ENCODE measurements around the gene KLF11. TPM values are rescaled to one million over a fixed set of nuclear protein-coding genes. Genes with fewer than 3 reads are reported as not detected.

The KLF11 gene
- total and polyA plus RNA-seq, 10 donors: 5.4 to 46.1 (median 30.1) TPM

GRCh38 chr2:10016001-10016801 lies 27.1 kb upstream of the KLF11 start:
- 91 to 96% (median 95%) methylated on average over 35 of the region's 35 CpGs for WGBS, 5 donors
- H3K4me1 ChIP-seq: peaks cover 0 to 20% (median 11%) of the 10 kb centered on the region in 6 donors
- no peak overlapping the region for H3K4me3 ChIP-seq
- no peaks in the 10 kb centered on the region for H3K36me3 ChIP-seq
- TF ChIP-seq POLR2A (IDR thresholded peaks at IDR 0.05): no peak
- no peak for TF ChIP-seq CTCF (IDR thresholded peaks at IDR 0.05 in 8 of 11, conservative IDR thresholded peaks at IDR 0.05 in 3 of 11)
- no peak for TF ChIP-seq POLR2AphosphoS5 (IDR thresholded peaks at IDR 0.05)
- H3K9me3 ChIP-seq: peaks cover 0 to 14% (median 5%) of the 10 kb centered on the region in 8 donors
- no peak overlapping the region for H3K27ac ChIP-seq
- no peaks in the 10 kb centered on the region for H3K27me3 ChIP-seq (replicated peaks in 1 of 7)
- DNase-seq: peak; percentile 59
- intact Hi-C loops (cut with DNase I; ENCODE audit: low total_unique reads): no loop called here

- peaks cover 0 to 20% (median 11%) of the 10 kb centered on the region in 6 donors for H3K4me1 ChIP-seq
- H3K36me3 ChIP-seq: no peaks in the 10 kb centered on the region
- H3K9me3 ChIP-seq: peaks cover 0 to 14% (median 5%) of the 10 kb centered on the region in 8 donors
- intact Hi-C loops (cut with DNase I; ENCODE audit: low total_unique reads): no loop called here
- peak; percentile 59 for DNase-seq
- WGBS, 5 donors: 82 to 94% (median 90%) methylated on average over 8 of the region's 8 CpGs
- H3K27ac ChIP-seq: no peak overlapping the region
- H3K27me3 ChIP-seq (replicated peaks in 1 of 7): no peaks in the 10 kb centered on the region
- TF ChIP-seq CTCF (IDR thresholded peaks at IDR 0.05 in 8 of 11, conservative IDR thresholded peaks at IDR 0.05 in 3 of 11): no peak
- no peak for TF ChIP-seq POLR2A (IDR thresholded peaks at IDR 0.05)
- TF ChIP-seq POLR2AphosphoS5 (IDR thresholded peaks at IDR 0.05): no peak
- H3K4me3 ChIP-seq: no peak overlapping the region
Measured at GRCh38 chr2:10016802-10017258, 26.5 kb upstream of the KLF11 start.

- TF ChIP-seq CTCF (IDR thresholded peaks at IDR 0.05 in 8 of 11, conservative IDR thresholded peaks at IDR 0.05 in 3 of 11) (no peak), POLR2AphosphoS5 (IDR thresholded peaks at IDR 0.05) (no peak), POLR2A (IDR thresholded peaks at IDR 0.05) (no peak)
- no peak overlapping the region for H3K4me3 ChIP-seq
- H3K9me3 ChIP-seq: peaks cover 0 to 14% (median 5%) of the 10 kb centered on the region in 8 donors
- peaks cover 0 to 20% (median 11%) of the 10 kb centered on the region in 6 donors for H3K4me1 ChIP-seq
- WGBS, 5 donors: 92 to 96% (median 93%) methylated on average over 5 of the region's 5 CpGs
- H3K36me3 ChIP-seq: no peaks in the 10 kb centered on the region
- intact Hi-C loops (cut with DNase I; ENCODE audit: low total_unique reads): no loop called here
- no peaks in the 10 kb centered on the region for H3K27me3 ChIP-seq (replicated peaks in 1 of 7)
- DNase-seq: no peak
- H3K27ac ChIP-seq: no peak overlapping the region
Measured at GRCh38 chr2:10017313-10017941, 25.9 kb upstream of the KLF11 start.

- WGBS, 5 donors: 39 to 76% (median 60%) methylated on average over 8 of the region's 8 CpGs
- DNase-seq: peak; percentile 32
- H3K27me3 ChIP-seq (replicated peaks in 1 of 7): no peaks in the 10 kb centered on the region
- peaks cover 0 to 14% (median 5%) of the 10 kb centered on the region in 8 donors for H3K9me3 ChIP-seq
- TF ChIP-seq POLR2A (IDR thresholded peaks at IDR 0.05): no peak
- peak in 1 of 3 donors; percentile 56 for TF ChIP-seq POLR2AphosphoS5 (IDR thresholded peaks at IDR 0.05)
- H3K4me1 ChIP-seq: peaks cover 0 to 20% (median 11%) of the 10 kb centered on the region in 6 donors
- H3K4me3 ChIP-seq: no peak overlapping the region
- no peaks in the 10 kb centered on the region for H3K36me3 ChIP-seq
- intact Hi-C loops (cut with DNase I; ENCODE audit: low total_unique reads): no loop called here
- peak overlapping the region in 4 of 8 donors; percentile 46 to 69 (median 58) for H3K27ac ChIP-seq
Measured at GRCh38 chr2:10019174-10019573, 24.2 kb upstream of the KLF11 start.
